ENCODE data around the gene SGK2. TPM values are rescaled to one million over a fixed set of nuclear protein-coding genes. Genes with fewer than 3 reads are reported as not detected.

SGK2 gene
- polyA plus RNA-seq, 1 of the 3 experiments (the other 2 are of a cell fraction) = 0.21 TPM

GRCh38 chr20:43576108-43576507 lies 17.3 kb downstream of the SGK2 start:
- DNase-seq = no peak
- 72% methylated on average over 9 of the region's 10 CpGs for WGBS (ENCODE audit: low lambda C conversion rate)
- no peaks in the 10 kb centered on the region for H3K79me2 ChIP-seq (ENCODE audit: insufficient read depth)
- no peak overlapping the region for H3K9ac ChIP-seq
- H3K4me1 ChIP-seq (ENCODE audit: control insufficient read depth in 1 of 2, insufficient read depth in 2 of 2, low read depth in 1 of 2, low read length in 1 of 2) = no peaks in the 10 kb centered on the region
- no peak overlapping the region for H3K27ac ChIP-seq (ENCODE audit: low read depth in 2 of 2, low read length in 1 of 2)
- no peak for TF ChIP-seq TAF1 (IDR thresholded peaks at IDR 0.05; ENCODE audit: borderline replicate concordance, low read depth, low read length)
- TF ChIP-seq USF2 (IDR thresholded peaks at IDR 0.05; ENCODE audit: borderline replicate concordance, low read depth, low read length) = no peak
- no peak for TF ChIP-seq RXRA (IDR thresholded peaks at IDR 0.05; ENCODE audit: borderline replicate concordance, low read depth)
- TF ChIP-seq IRF3 (IDR thresholded peaks at IDR 0.05; ENCODE audit: low read depth, low read length) = no peak
- TF ChIP-seq ELF1 (IDR thresholded peaks at IDR 0.05) = no peak
- no peak for TF ChIP-seq EP300 (IDR thresholded peaks at IDR 0.05; ENCODE audit: borderline replicate concordance in 1 of 2, low read depth in 1 of 2, low read length in 1 of 2)
- no peak for TF ChIP-seq RAD21 (IDR thresholded peaks at IDR 0.05; ENCODE audit: low read length)
- TF ChIP-seq POLR2AphosphoS5 (IDR thresholded peaks at IDR 0.05; ENCODE audit: low read depth, low read length) = no peak
- TF ChIP-seq GATA2 (CRISPR knock-in tag; IDR thresholded peaks at IDR 0.05) = no peak
- TF ChIP-seq CTCF (IDR thresholded peaks at IDR 0.05) = no peak
- TF ChIP-seq, protein P1, sequence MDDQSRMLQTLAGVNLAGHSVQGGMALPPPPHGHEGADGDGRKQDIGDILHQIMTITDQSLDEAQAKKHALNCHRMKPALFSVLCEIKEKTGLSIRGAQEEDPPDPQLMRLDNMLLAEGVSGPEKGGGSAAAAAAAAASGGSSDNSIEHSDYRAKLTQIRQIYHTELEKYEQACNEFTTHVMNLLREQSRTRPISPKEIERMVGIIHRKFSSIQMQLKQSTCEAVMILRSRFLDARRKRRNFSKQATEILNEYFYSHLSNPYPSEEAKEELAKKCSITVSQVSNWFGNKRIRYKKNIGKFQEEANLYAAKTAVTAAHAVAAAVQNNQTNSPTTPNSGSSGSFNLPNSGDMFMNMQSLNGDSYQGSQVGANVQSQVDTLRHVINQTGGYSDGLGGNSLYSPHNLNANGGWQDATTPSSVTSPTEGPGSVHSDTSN (IDR thresholded peaks at IDR 0.05) = no peak
- ChIA-PET POLR2A (no interaction called here), CTCF (interaction anchor here (2.1 kb wide), 1 partner anchor 37 kb away, joined by 8 read pairs; no protein-coding TSS in a partner anchor)
- no peaks in the 10 kb centered on the region for H3K9me3 ChIP-seq
- no peaks in the 10 kb centered on the region for H3K27me3 ChIP-seq (ENCODE audit: insufficient read depth)
- no peaks in the 10 kb centered on the region for H3K36me3 ChIP-seq (replicated peaks in 1 of 2; ENCODE audit: control insufficient read depth in 1 of 2, insufficient read depth in 2 of 2, low read length in 1 of 2)
- no peak overlapping the region for H3K4me2 ChIP-seq
- no peaks in the 10 kb centered on the region for H3F3A ChIP-seq (replicated peaks; ENCODE audit: insufficient read depth)
- no peak overlapping the region for H2AFZ ChIP-seq (ENCODE audit: low read depth)
- H3K4me3 ChIP-seq (ENCODE audit: low read depth in 2 of 2, low read length in 1 of 2) = no peak overlapping the region
- H3K9me2 ChIP-seq = no peaks in the 10 kb centered on the region
- no peaks in the 10 kb centered on the region for H4K20me1 ChIP-seq (ENCODE audit: insufficient read depth)
